ENCODE data around the gene POLR2E. TPM values are rescaled to one million over a fixed set of nuclear protein-coding genes. Genes with fewer than 3 reads are reported as not detected.

Gene POLR2E
- total and polyA plus RNA-seq, 11 donors: 116 to 220 (median 139) TPM

DNA sequence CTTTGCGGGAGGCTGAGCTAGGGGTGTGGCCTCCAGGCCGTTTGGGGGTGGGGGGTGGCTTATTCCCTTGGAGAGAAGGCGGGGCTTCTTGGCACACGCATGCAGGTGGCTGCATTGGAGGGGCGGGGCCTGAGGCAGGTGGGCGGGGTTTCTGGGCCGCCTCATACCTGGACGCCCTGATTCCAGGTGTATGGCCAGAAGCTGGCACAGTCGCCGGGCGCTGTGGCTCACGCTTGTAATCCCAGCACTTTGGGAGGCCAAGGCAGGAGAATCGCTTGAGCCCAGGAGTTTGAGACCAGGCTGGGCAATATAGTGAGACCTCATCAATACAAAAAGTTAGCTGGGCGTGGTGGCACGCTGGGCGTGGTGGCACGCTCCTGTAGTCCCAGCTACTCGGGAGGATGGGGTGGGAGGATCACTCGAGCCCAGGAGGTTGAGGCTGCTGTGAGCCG lies 47.5 kb downstream of the POLR2E start:
- no peak overlapping the region for H3K27ac ChIP-seq
- H3K9me3 ChIP-seq: no peaks in the 10 kb centered on the region
- no peak overlapping the region for H3K4me3 ChIP-seq
- TF ChIP-seq, protein P1, sequence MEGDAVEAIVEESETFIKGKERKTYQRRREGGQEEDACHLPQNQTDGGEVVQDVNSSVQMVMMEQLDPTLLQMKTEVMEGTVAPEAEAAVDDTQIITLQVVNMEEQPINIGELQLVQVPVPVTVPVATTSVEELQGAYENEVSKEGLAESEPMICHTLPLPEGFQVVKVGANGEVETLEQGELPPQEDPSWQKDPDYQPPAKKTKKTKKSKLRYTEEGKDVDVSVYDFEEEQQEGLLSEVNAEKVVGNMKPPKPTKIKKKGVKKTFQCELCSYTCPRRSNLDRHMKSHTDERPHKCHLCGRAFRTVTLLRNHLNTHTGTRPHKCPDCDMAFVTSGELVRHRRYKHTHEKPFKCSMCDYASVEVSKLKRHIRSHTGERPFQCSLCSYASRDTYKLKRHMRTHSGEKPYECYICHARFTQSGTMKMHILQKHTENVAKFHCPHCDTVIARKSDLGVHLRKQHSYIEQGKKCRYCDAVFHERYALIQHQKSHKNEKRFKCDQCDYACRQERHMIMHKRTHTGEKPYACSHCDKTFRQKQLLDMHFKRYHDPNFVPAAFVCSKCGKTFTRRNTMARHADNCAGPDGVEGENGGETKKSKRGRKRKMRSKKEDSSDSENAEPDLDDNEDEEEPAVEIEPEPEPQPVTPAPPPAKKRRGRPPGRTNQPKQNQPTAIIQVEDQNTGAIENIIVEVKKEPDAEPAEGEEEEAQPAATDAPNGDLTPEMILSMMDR (IDR thresholded peaks at IDR 0.05): no peak
- no peak for TF ChIP-seq POLR2A (IDR thresholded peaks at IDR 0.05)
- intact Hi-C loops (cut with DNase I): loop anchor here in 1 of 10 donors (2.0 kb wide), 1 partner anchor 87 kb away; no protein-coding TSS in a partner anchor
- DNase-seq (no peak), ATAC-seq (no peak)
- H3K36me3 ChIP-seq: peaks cover 0 to 11% (median 0%) of the 10 kb centered on the region in 9 donors
- H3K4me1 ChIP-seq: no peaks in the 10 kb centered on the region
- 83 to 90% (median 90%) methylated on average over 11 to 20 of the region's 20 CpGs for WGBS, 4 donors
- H3K27me3 ChIP-seq: no peaks in the 10 kb centered on the region

- H3K4me1 ChIP-seq: peaks cover 0 to 3% (median 0%) of the 10 kb centered on the region in 12 donors
- H3K27me3 ChIP-seq: no peaks in the 10 kb centered on the region
- ATAC-seq (no peak), DNase-seq (no peak)
- no peak overlapping the region for H3K4me3 ChIP-seq
- WGBS, 4 donors: 90 to 95% (median 92%) methylated on average over 66 to 77 of the region's 77 CpGs
- H3K9me3 ChIP-seq: no peaks in the 10 kb centered on the region
- TF ChIP-seq, protein P1 (IDR thresholded peaks at IDR 0.05): no peak
- no peak for TF ChIP-seq POLR2A (IDR thresholded peaks at IDR 0.05)
- peaks cover 0 to 11% (median 0%) of the 10 kb centered on the region in 9 donors for H3K36me3 ChIP-seq
- intact Hi-C loops (cut with DNase I): loop anchor here in 1 of 10 donors (2.0 kb wide), 1 partner anchor 88 kb away; no protein-coding TSS in a partner anchor
- no peak overlapping the region for H3K27ac ChIP-seq
Observed at GRCh38 chr19:1046836-1047695, 48.1 kb downstream of the POLR2E start.

DNA sequence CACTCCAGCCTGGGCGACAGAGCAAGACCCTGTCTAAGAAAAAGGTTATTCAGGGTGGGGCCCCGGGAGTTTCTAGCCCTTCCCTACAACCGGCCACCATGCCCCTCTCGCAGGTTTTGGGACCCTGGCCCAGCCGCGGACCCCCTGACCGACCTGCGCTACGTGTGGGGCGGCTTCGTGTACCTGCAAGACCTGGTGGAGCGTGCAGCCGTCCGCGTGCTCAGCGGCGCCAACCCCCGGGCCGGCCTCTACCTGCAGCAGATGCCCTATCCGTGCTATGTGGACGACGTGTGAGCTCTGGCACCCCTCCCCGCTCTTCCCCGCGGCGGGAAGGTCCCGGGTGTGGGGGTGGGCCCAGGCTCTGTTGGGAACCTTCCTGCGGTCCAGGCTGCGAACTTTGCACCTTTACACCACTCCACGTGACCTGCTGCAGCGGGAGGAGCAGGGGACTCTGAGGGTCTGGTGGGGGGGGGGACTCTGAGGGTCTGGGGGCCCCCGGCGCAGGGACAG lies 49.0 kb downstream of the POLR2E start:
- WGBS, 4 donors: 91 to 95% (median 95%) methylated on average over 19 to 33 of the region's 33 CpGs

More for the DNA sequence above, 49.0 kb downstream of the POLR2E start:
- no peaks in the 10 kb centered on the region for H3K27me3 ChIP-seq
- intact Hi-C loops (cut with DNase I): loop anchor here in 1 of 10 donors (2.0 kb wide), 1 partner anchor 89 kb away; no protein-coding TSS in a partner anchor
- ATAC-seq (no peak), DNase-seq (no peak)
- no peak overlapping the region for H3K27ac ChIP-seq
- no peaks in the 10 kb centered on the region for H3K9me3 ChIP-seq
- no peak overlapping the region for H3K4me3 ChIP-seq
- TF ChIP-seq, protein P1 (IDR thresholded peaks at IDR 0.05): no peak
- no peak for TF ChIP-seq POLR2A (IDR thresholded peaks at IDR 0.05)
- H3K36me3 ChIP-seq: peaks cover 0 to 11% (median 0%) of the 10 kb centered on the region in 9 donors
- peaks cover 0 to 12% (median 5%) of the 10 kb centered on the region in 12 donors for H3K4me1 ChIP-seq
